H54 (cell line): Measurements from ENCODE around the gene NT5C1A.

Experiments
- DNase-seq: peaks from one replicate; pipeline ENCODE4 v3.0.0; 2011; ENCODE audit warnings: low spot score, mixed read lengths; ENCODE audit not compliant: insufficient read length
- FAIRE-seq: peaks from 3 replicates; lab custom pipeline; 2011; peaks lifted over from hg19 to GRCh38; lab: Jason Lieb, UNC
- POLR2A ChIP-seq: IDR thresholded peaks from 2 replicates; pipeline ENCODE4 v1.6.1; 2011; ENCODE audit warnings: low read depth, mild to moderate bottlenecking, low read length

Gene NT5C1A

GRCh38 chr1:39681999-39682398 lies 10.1 kb upstream of the NT5C1A start:
- no peak for TF ChIP-seq POLR2A
- FAIRE-seq (no peak), DNase-seq (no peak)

- DNase-seq (no peak), FAIRE-seq (no peak)
- no peak for TF ChIP-seq POLR2A
Measured at GRCh38 chr1:39681294-39681693, 9.4 kb upstream of the NT5C1A start.

- no peak for FAIRE-seq
- TF ChIP-seq POLR2A = no peak
Measured at GRCh38 chr1:39680751-39681150, 8.8 kb upstream of the NT5C1A start.

GRCh38 chr1:39679821-39680220 lies 7.9 kb upstream of the NT5C1A start:
- FAIRE-seq (no peak), DNase-seq (no peak)
- no peak for TF ChIP-seq POLR2A

More at GRCh38 chr1:39680751-39681150, 8.8 kb upstream of the NT5C1A start:
- DNase-seq = no peak

GRCh38 chr1:39678889-39679288 lies 7.0 kb upstream of the NT5C1A start:
- no peak for FAIRE-seq
- TF ChIP-seq POLR2A = no peak
- no peak for DNase-seq

- FAIRE-seq = no peak
- DNase-seq = no peak
- no peak for TF ChIP-seq POLR2A
Measured at GRCh38 chr1:39677645-39678044, 5.7 kb upstream of the NT5C1A start.

GRCh38 chr1:39676948-39677548 lies 5.1 kb upstream of the NT5C1A start:
- FAIRE-seq (no peak), DNase-seq (peak; percentile 74)
- TF ChIP-seq POLR2A = no peak

GRCh38 chr1:39675220-39675619 lies 3.3 kb upstream of the NT5C1A start:
- FAIRE-seq (no peak), DNase-seq (no peak)
- TF ChIP-seq POLR2A = no peak

GRCh38 chr1:39673215-39673614 lies 1.3 kb upstream of the NT5C1A start:
- TF ChIP-seq POLR2A = no peak
- FAIRE-seq (no peak), DNase-seq (no peak)

- FAIRE-seq (no peak), DNase-seq (no peak)
- no peak for TF ChIP-seq POLR2A
Measured at GRCh38 chr1:39672551-39672947, 642 bp upstream of the NT5C1A start.

GRCh38 chr1:39671433-39671792 lies 494 bp downstream of the NT5C1A start:
- FAIRE-seq (no peak), DNase-seq (no peak)
- no peak for TF ChIP-seq POLR2A

GRCh38 chr1:39670689-39671088 lies 1.2 kb downstream of the NT5C1A start:
- FAIRE-seq = no peak
- TF ChIP-seq POLR2A = no peak
- no peak for DNase-seq

GRCh38 chr1:39668894-39669293 lies 3.0 kb downstream of the NT5C1A start:
- no peak for TF ChIP-seq POLR2A
- FAIRE-seq = no peak
- DNase-seq = no peak

GRCh38 chr1:39668111-39668510 lies 3.8 kb downstream of the NT5C1A start:
- FAIRE-seq = no peak
- DNase-seq = no peak
- no peak for TF ChIP-seq POLR2A

GRCh38 chr1:39666772-39667171 lies 5.1 kb downstream of the NT5C1A start:
- DNase-seq (no peak), FAIRE-seq (no peak)

More at GRCh38 chr1:39666772-39667171, 5.1 kb downstream of the NT5C1A start:
- no peak for TF ChIP-seq POLR2A
